Prostate gland (tissue), 2 donors: ENCODE data around the gene PNPLA5.

Source experiments
- POLR2A ChIP-seq: fragments of 450-650 bp; IDR thresholded peaks from one replicate; pipeline ENCODE4 v1.6.1; 2016; ENCODE audit warnings: antibody characterized with exemption, mild to moderate bottlenecking
- POLR2AphosphoS5 ChIP-seq: sonication (generic); formaldehyde crosslinking; IDR thresholded peaks from one replicate; pipeline ENCODE4 v1.6.1; 2017; ENCODE audit warnings: antibody characterized with exemption
- TF ChIP-seq, protein P1 (sequence below), 4 experiments: fragments of 200-600 bp in 2 of 4; fragments of 450-650 bp in 2 of 4; sonication (generic) in 2 of 4; IDR thresholded peaks; 1 replicate in 3 of 4; 2 replicates in 1 of 4; pipeline ENCODE4 v1.5.1; 2016 to 2019; ENCODE audit warnings: antibody characterized with exemption in 4 of 4, mild to moderate bottlenecking in 2 of 4, moderate library complexity in 2 of 4

DNA sequence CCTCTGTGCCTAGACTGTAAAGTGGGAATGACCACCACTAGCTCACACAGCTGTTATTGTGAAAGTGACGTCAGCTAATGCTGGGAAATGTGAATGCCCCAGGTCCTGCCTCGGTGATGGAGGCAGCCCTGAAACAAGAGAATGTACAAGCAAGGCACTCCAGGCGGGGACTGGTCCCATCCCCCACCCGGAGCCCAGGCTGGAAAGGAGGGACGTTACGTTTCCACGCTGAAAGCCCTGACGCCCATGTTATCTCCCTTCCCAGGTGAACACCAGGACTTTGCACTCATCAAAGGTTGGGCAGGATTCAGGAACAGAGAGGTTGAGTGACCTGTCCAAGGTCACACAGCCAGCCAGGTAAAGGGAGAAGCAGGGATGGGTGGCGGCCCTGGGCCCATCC, 30.3 kb downstream of the PNPLA5 start:
- TF ChIP-seq, protein P1, sequence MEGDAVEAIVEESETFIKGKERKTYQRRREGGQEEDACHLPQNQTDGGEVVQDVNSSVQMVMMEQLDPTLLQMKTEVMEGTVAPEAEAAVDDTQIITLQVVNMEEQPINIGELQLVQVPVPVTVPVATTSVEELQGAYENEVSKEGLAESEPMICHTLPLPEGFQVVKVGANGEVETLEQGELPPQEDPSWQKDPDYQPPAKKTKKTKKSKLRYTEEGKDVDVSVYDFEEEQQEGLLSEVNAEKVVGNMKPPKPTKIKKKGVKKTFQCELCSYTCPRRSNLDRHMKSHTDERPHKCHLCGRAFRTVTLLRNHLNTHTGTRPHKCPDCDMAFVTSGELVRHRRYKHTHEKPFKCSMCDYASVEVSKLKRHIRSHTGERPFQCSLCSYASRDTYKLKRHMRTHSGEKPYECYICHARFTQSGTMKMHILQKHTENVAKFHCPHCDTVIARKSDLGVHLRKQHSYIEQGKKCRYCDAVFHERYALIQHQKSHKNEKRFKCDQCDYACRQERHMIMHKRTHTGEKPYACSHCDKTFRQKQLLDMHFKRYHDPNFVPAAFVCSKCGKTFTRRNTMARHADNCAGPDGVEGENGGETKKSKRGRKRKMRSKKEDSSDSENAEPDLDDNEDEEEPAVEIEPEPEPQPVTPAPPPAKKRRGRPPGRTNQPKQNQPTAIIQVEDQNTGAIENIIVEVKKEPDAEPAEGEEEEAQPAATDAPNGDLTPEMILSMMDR (IDR thresholded peaks at IDR 0.05), result no peak
- TF ChIP-seq POLR2AphosphoS5 (no peak), POLR2A (no peak)
